HepG2 (cell line): ENCODE results near the gene PCBP1. TPM values are rescaled to one million over a fixed set of nuclear protein-coding genes. Genes with fewer than 3 reads are reported as not detected.
A peak's percentile ranks its signal among the peaks of the same experiment; 100 is the strongest.

Source experiments
- ELF1 ChIP-seq: sonication (generic); formaldehyde crosslinking; IDR thresholded peaks from 2 replicates; pipeline ENCODE4 v1.4.0; 2020; ENCODE audit warnings: missing genetic modification reagents
- EP300 ChIP-seq, 3 experiments: sonication (generic) in 1 of 3; formaldehyde crosslinking in 1 of 3; IDR thresholded peaks; 2 replicates each; pipeline versions ENCODE4 v1.5.1 to v1.6.1; 2011 to 2020; ENCODE audit warnings: low read depth in 2 of 3, low read length in 2 of 3, borderline replicate concordance in 1 of 3, improper control_type of control experiment in 1 of 3, mild to moderate bottlenecking in 1 of 3, missing genetic modification reagents in 1 of 3, moderate library complexity in 1 of 3
- GLI4 ChIP-seq: sonication (generic); formaldehyde crosslinking; IDR thresholded peaks from 2 replicates; pipeline ENCODE4 v1.5.1; 2020; ENCODE audit warnings: missing genetic modification reagents, mild to moderate bottlenecking, moderate library complexity, borderline replicate concordance
- LBX2 ChIP-seq: sonication (generic); formaldehyde crosslinking; IDR thresholded peaks from 2 replicates; pipeline ENCODE4 v1.5.0; 2020; ENCODE audit warnings: missing genetic modification reagents, mild to moderate bottlenecking, borderline replicate concordance
- MIER3 ChIP-seq: IDR thresholded peaks from 2 replicates; pipeline ENCODE4 v1.6.1; 2016; ENCODE audit warnings: missing compliant biosample characterization, borderline replicate concordance
- MLLT10 ChIP-seq: sonication (generic); formaldehyde crosslinking; IDR thresholded peaks from 2 replicates; pipeline ENCODE4 v1.4.0; 2020; ENCODE audit warnings: missing genetic modification reagents
- RXRA ChIP-seq: sonication (generic); formaldehyde crosslinking; IDR thresholded peaks from 2 replicates; pipeline ENCODE4 v1.5.1; 2020; ENCODE audit warnings: missing genetic modification reagents
- SYNCRIP ChIP-seq: fragments of 200-400 bp; formaldehyde crosslinking; IDR thresholded peaks from 2 replicates; pipeline ENCODE4 v1.6.1; 2018; ENCODE audit warnings: mild to moderate bottlenecking, low read depth, low read length; ENCODE audit not compliant: insufficient read depth
- TBL1XR1 ChIP-seq: fragments of 150-350 bp; IDR thresholded peaks from 2 replicates; pipeline ENCODE4 v1.6.1; 2014; ENCODE audit warnings: borderline replicate concordance, low read length; ENCODE audit not compliant: partially characterized antibody
- TEF ChIP-seq: sonication (generic); formaldehyde crosslinking; IDR thresholded peaks from 2 replicates; pipeline ENCODE4 v1.5.0; 2020; ENCODE audit warnings: missing genetic modification reagents
- ZFP90 ChIP-seq: sonication (generic); formaldehyde crosslinking; IDR thresholded peaks from 2 replicates; pipeline ENCODE4 v1.8.0; 2022; ENCODE audit warnings: missing genetic modification reagents, mild to moderate bottlenecking, inconsistent platforms, borderline replicate concordance
- ZNF138 ChIP-seq: sonication (generic); formaldehyde crosslinking; IDR thresholded peaks from 2 replicates; pipeline ENCODE4 v1.5.0; 2020; ENCODE audit warnings: mild to moderate bottlenecking, low read depth, missing genetic modification reagents
- ZNF274 ChIP-seq: sonication (generic); formaldehyde crosslinking; IDR thresholded peaks from 2 replicates; pipeline ENCODE4 v1.5.1; 2020; ENCODE audit warnings: mild to moderate bottlenecking, missing genetic modification reagents
- ZNF589 ChIP-seq: sonication (generic); formaldehyde crosslinking; conservative IDR thresholded peaks from 2 replicates; pipeline ENCODE4 v1.8.0; 2022; ENCODE audit warnings: mild to moderate bottlenecking, moderate library complexity, missing genetic modification reagents
- ZNF749 ChIP-seq: sonication (generic); formaldehyde crosslinking; IDR thresholded peaks from 2 replicates; pipeline ENCODE4 v1.8.0; 2022; ENCODE audit warnings: mild to moderate bottlenecking, missing genetic modification reagents, moderate library complexity, borderline replicate concordance
- ZNF841 ChIP-seq: sonication (generic); formaldehyde crosslinking; IDR thresholded peaks from 2 replicates; pipeline ENCODE4 v1.8.1; 2023; ENCODE audit warnings: missing genetic modification reagents, borderline replicate concordance
- polyA plus RNA-seq, 8 experiments: library from polyadenylated mRNA; depleted of rRNA in 3 of 8; stranded (reverse) in 7 of 8; unstranded in 1 of 8; fragments of >200 nt; fragmentation: Illumina TruSeq in 4 of 8; extraction: Trizol in 4 of 8; gene quantifications; 2 replicates each; pipeline versions ENCODE4 v1.2.1 to v1.2.3, GENCODE V29; 2011 to 2016; ENCODE audit warnings: low read depth in 4 of 8, missing spikeins in 1 of 8, mixed read lengths in 1 of 8; ENCODE audit not compliant: insufficient read depth in 1 of 8
- total RNA-seq, 5 experiments: library from RNA; depleted of rRNA; stranded (reverse); fragments of >200 nt; fragmentation: Illumina TruSeq; extraction: Trizol; gene quantifications; 2 replicates each; pipeline ENCODE4 v1.2.3, GENCODE V29; 2016; ENCODE audit warnings: low read depth in 1 of 5
- TF ChIP-seq, protein P1 (sequence below): sonication (generic); formaldehyde crosslinking; IDR thresholded peaks from 2 replicates; pipeline ENCODE4 v1.8.0; 2022; ENCODE audit warnings: mild to moderate bottlenecking, missing genetic modification reagents, moderate library complexity
- TF ChIP-seq, protein P2 (sequence below): sonication (generic); formaldehyde crosslinking; IDR thresholded peaks from 2 replicates; pipeline ENCODE4 v1.5.1; 2020; ENCODE audit warnings: missing genetic modification reagents, mild to moderate bottlenecking, borderline replicate concordance
- TF ChIP-seq, protein P3 (sequence below): sonication (generic); formaldehyde crosslinking; IDR thresholded peaks from 2 replicates; pipeline ENCODE4 v1.4.0; 2020; ENCODE audit warnings: missing genetic modification reagents, borderline replicate concordance
- TF ChIP-seq, protein P4 (sequence below): IDR thresholded peaks from 2 replicates; pipeline ENCODE4 v1.6.1; 2016; ENCODE audit warnings: missing compliant biosample characterization, missing genetic modification reagents, borderline replicate concordance
- TF ChIP-seq, protein P5 (sequence below): IDR thresholded peaks from 2 replicates; pipeline ENCODE4 v1.6.1; 2016; ENCODE audit warnings: missing compliant biosample characterization, missing genetic modification reagents, borderline replicate concordance

The PCBP1 gene
- total and polyA plus RNA-seq, 2 of the 13 experiments (the other 11 are each of a cell fraction or from before 2014, with no cell fraction given) = 32.0 to 137 TPM

DNA sequence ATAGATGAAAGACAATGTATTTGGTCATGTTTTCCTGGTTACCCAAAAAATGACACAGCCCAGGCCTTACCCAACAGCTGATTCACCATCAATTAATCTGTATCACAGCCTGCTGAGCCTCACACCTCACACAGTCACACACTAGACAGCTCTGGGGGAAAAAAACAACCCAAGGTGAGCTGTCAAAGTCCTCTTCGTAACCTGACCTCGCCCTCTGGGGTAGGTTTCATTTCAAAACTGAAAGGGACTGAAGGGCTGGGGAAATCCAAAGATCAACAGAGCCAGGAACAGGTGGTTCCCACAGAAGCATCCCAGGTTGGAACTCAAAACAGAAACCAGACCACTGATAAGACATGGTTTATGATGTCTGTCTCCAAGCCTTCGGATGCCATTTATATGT is 18.2 kb upstream of the PCBP1 start (continued):
- TF ChIP-seq ZFP90 = no peak
- no peak for TF ChIP-seq TEF (CRISPR knock-in tag)
- no peak for TF ChIP-seq LBX2
- TF ChIP-seq RXRA (CRISPR knock-in tag) = peak; percentile 71; the same call in 1 of the 2 replicates
- no peak for TF ChIP-seq MIER3 (CRISPR knock-in tag)
- no peak for TF ChIP-seq TBL1XR1
- TF ChIP-seq ZNF749 = no peak
- TF ChIP-seq ZNF274 (CRISPR knock-in tag) = no peak
- TF ChIP-seq, protein P1, sequence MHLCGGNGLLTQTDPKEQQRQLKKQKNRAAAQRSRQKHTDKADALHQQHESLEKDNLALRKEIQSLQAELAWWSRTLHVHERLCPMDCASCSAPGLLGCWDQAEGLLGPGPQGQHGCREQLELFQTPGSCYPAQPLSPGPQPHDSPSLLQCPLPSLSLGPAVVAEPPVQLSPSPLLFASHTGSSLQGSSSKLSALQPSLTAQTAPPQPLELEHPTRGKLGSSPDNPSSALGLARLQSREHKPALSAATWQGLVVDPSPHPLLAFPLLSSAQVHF (CRISPR knock-in tag) = no peak
- TF ChIP-seq MLLT10 (CRISPR knock-in tag) = no peak
- TF ChIP-seq ELF1 = no peak
- no peak for TF ChIP-seq SYNCRIP
- TF ChIP-seq, protein P2, sequence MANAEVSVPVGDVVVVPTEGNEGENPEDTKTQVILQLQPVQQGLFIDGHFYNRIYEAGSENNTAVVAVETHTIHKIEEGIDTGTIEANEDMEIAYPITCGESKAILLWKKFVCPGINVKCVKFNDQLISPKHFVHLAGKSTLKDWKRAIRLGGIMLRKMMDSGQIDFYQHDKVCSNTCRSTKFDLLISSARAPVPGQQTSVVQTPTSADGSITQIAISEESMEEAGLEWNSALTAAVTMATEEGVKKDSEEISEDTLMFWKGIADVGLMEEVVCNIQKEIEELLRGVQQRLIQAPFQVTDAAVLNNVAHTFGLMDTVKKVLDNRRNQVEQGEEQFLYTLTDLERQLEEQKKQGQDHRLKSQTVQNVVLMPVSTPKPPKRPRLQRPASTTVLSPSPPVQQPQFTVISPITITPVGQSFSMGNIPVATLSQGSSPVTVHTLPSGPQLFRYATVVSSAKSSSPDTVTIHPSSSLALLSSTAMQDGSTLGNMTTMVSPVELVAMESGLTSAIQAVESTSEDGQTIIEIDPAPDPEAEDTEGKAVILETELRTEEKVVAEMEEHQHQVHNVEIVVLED = peak; percentile 22; the same call in 1 of the 2 replicates
- no peak for TF ChIP-seq GLI4 (CRISPR knock-in tag)
- TF ChIP-seq ZNF589 (CRISPR knock-in tag) = no peak
- TF ChIP-seq ZNF138 (CRISPR knock-in tag) = no peak
- TF ChIP-seq, protein P3, sequence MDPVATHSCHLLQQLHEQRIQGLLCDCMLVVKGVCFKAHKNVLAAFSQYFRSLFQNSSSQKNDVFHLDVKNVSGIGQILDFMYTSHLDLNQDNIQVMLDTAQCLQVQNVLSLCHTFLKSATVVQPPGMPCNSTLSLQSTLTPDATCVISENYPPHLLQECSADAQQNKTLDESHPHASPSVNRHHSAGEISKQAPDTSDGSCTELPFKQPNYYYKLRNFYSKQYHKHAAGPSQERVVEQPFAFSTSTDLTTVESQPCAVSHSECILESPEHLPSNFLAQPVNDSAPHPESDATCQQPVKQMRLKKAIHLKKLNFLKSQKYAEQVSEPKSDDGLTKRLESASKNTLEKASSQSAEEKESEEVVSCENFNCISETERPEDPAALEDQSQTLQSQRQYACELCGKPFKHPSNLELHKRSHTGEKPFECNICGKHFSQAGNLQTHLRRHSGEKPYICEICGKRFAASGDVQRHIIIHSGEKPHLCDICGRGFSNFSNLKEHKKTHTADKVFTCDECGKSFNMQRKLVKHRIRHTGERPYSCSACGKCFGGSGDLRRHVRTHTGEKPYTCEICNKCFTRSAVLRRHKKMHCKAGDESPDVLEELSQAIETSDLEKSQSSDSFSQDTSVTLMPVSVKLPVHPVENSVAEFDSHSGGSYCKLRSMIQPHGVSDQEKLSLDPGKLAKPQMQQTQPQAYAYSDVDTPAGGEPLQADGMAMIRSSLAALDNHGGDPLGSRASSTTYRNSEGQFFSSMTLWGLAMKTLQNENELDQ = no peak
- TF ChIP-seq EP300 (IDR thresholded peaks at IDR 0.05; ENCODE audit: low read depth in 2 of 2, low read length in 2 of 2) = no peak
- TF ChIP-seq EP300 (CRISPR knock-in tag; IDR thresholded peaks at IDR 0.05; ENCODE audit: borderline replicate concordance) = no peak
- TF ChIP-seq, protein P4, sequence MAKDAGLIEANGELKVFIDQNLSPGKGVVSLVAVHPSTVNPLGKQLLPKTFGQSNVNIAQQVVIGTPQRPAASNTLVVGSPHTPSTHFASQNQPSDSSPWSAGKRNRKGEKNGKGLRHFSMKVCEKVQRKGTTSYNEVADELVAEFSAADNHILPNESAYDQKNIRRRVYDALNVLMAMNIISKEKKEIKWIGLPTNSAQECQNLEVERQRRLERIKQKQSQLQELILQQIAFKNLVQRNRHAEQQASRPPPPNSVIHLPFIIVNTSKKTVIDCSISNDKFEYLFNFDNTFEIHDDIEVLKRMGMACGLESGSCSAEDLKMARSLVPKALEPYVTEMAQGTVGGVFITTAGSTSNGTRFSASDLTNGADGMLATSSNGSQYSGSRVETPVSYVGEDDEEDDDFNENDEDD (CRISPR knock-in tag) = no peak
- TF ChIP-seq, protein P5, sequence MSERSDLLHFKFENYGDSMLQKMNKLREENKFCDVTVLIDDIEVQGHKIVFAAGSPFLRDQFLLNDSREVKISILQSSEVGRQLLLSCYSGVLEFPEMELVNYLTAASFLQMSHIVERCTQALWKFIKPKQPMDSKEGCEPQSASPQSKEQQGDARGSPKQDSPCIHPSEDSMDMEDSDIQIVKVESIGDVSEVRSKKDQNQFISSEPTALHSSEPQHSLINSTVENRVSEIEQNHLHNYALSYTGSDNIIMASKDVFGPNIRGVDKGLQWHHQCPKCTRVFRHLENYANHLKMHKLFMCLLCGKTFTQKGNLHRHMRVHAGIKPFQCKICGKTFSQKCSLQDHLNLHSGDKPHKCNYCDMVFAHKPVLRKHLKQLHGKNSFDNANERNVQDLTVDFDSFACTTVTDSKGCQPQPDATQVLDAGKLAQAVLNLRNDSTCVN (CRISPR knock-in tag) = no peak
- TF ChIP-seq ZNF841 (CRISPR knock-in tag) = no peak
